T-helper 17 cell (primary cell): ENCODE data around the gene LEAP2. TPM values are rescaled to one million over a fixed set of nuclear protein-coding genes. Genes with fewer than 3 reads are reported as not detected.
"Not testable (repeated sequence)": the region's sequence is repeated elsewhere in the genome, so short reads cannot be mapped to it uniquely, and the experiment has no call there.

Source experiments
- ATAC-seq: fragments of 150-1000 bp; cut with Tn5 transposase; 2 replicates; pipeline ENCODE4 v1.10.0; 2021; ENCODE audit warnings: mild to moderate bottlenecking, moderate library complexity
- DNase-seq, 3 donors: peaks; one replicate each; pipeline versions ENCODE4 v3.0.0 to v3.0.0-alpha.2; 2020 to 2021
- H3K9me3 ChIP-seq: one replicate; pipeline ENCODE4 v1.7.0; 2013; ENCODE audit warnings: low read length, mild to moderate bottlenecking; ENCODE audit not compliant: control insufficient read depth, poor library complexity, severe bottlenecking
- H3K27ac Mint-ChIP-seq: one replicate; pipeline ENCODE4 v1.8.0; 2022; ENCODE audit warnings: mild to moderate bottlenecking, moderate library complexity, mixed read lengths
- H3K27me3 Mint-ChIP-seq: one replicate; pipeline ENCODE4 v1.8.0; 2022; ENCODE audit warnings: mixed read lengths
- H3K36me3 Mint-ChIP-seq: one replicate; pipeline ENCODE4 v1.8.0; 2022; ENCODE audit warnings: low read depth, mixed read lengths
- H3K4me1 Mint-ChIP-seq: one replicate; pipeline ENCODE4 v1.8.0; 2022; ENCODE audit warnings: mild to moderate bottlenecking, mixed read lengths
- H3K4me3 Mint-ChIP-seq: one replicate; pipeline ENCODE4 v1.8.0; 2022; ENCODE audit warnings: mild to moderate bottlenecking, moderate library complexity, mixed read lengths
- total RNA-seq, 4 donors: library from RNA in 2 of 4; stranded (reverse) in 2 of 4; gene quantifications; one replicate each; pipeline ENCODE4 v1.2.3 and lab custom pipeline; 2022 to 2026

LEAP2 gene
- total RNA-seq, 2 donors from 2014 or later = 0.47 to 1.0 TPM

DNA sequence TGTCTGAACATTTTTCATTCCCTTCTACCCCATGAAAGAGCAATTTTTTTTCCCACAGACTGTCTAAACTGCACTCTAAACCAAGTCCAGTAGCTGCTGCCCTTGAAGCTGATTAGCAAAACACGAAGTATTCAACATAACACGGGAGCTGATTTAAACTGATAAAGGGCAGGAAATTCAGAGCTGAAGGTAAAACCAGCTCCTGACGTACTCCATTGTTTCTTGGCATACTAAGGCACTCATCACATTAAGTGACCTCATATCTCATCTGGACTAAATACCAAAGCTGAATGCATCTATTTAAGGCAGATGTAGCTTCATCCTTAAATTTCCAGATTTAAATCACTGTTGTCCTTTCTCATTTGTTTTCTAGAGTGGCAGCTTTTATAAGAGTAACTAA, 19.2 kb upstream of the LEAP2 start:
- Mint-ChIP-seq H3K36me3 (peaks cover 2% of the 10 kb centered on the region), H3K27ac (no peak overlapping the region), H3K4me3 (no peak overlapping the region), H3K4me1 (peaks cover 5% of the 10 kb centered on the region), H3K27me3 (peaks cover 14% of the 10 kb centered on the region)
- no peaks in the 10 kb centered on the region for H3K9me3 ChIP-seq
- DNase-seq = no peak
- ATAC-seq = no peak

DNA sequence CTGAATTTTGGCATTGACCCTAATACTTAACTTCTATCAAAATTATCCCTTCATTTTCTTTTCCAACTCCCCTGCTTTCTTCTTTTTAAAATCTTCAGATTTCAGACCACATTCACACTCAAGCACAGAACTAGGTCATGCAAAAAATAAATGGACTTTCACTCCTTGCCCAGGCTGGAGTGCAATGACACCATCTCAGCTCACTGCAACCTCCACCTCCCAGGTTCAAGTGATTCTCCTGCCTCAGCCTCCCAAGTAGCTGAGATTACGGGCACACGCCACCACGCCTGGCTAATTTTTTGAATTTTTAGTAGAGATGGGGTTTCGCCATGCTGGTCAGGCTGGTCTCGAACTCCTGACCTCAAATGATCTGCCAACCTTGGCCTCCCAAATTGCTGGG, 18.5 kb upstream of the LEAP2 start:
- DNase-seq, H3K4me3 Mint-ChIP-seq, H3K36me3 Mint-ChIP-seq, ATAC-seq, H3K9me3 ChIP-seq, H3K27ac Mint-ChIP-seq, H3K4me1 Mint-ChIP-seq: not testable (repeated sequence)
- H3K27me3 Mint-ChIP-seq = peaks cover 14% of the 10 kb centered on the region

DNA sequence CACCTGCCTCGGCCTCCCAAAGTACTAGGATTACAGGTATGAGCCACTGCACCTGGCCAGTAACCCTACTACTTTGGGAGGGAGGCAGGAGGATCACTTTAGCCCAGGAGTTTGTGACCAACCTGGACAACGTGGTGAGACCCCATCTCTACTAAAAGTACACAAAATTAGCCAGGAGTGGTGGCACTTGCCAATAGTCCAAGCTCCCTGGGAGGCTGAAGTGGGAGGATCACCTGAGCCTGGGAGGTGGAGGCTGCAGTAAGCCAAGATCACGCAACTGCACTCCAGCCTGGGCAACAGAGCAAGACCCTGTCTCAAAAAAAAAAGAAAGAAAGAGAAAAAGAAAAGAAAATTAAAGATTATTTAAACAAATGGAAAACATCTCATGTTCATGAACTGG, 17.5 kb upstream of the LEAP2 start:
- H3K27me3 Mint-ChIP-seq = peaks cover 14% of the 10 kb centered on the region
- H3K27ac Mint-ChIP-seq = no peak overlapping the region
- H3K9me3 ChIP-seq = no peaks in the 10 kb centered on the region
- H3K4me3 Mint-ChIP-seq = no peak overlapping the region
- ATAC-seq (no peak), DNase-seq (no peak)
- peaks cover 2% of the 10 kb centered on the region for H3K36me3 Mint-ChIP-seq
- peaks cover 2% of the 10 kb centered on the region for H3K4me1 Mint-ChIP-seq

DNA sequence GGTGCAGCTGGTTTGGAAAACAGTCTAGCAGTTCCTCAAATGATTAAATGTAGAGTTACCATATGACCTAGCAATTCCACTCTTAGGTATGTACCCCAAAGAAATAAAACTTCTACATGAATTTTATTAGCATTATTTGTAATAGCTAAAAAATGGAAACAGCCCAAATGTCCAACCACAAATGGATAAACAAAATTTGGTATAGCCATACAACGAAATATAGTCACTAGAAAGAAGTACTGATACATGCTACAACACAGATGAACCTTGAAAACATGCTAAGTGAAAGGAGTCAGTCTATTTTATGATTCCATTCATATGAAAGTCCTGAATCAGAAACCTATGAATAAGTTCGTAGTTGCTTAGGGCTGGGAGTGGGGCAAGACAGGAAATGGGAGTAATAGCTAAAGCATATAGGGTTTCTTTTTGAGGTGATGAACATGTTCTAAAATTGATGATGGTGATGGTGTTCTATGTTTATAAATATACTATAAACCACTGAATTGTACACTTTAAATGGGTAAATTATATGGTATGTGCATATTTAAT, 13.5 kb upstream of the LEAP2 start:
- Mint-ChIP-seq H3K27ac (no peak overlapping the region), H3K4me3 (no peak overlapping the region), H3K36me3 (no peaks in the 10 kb centered on the region), H3K27me3 (peaks cover 18% of the 10 kb centered on the region), H3K4me1 (no peaks in the 10 kb centered on the region)
- H3K9me3 ChIP-seq = no peaks in the 10 kb centered on the region
- ATAC-seq (no peak), DNase-seq (no peak)

DNA sequence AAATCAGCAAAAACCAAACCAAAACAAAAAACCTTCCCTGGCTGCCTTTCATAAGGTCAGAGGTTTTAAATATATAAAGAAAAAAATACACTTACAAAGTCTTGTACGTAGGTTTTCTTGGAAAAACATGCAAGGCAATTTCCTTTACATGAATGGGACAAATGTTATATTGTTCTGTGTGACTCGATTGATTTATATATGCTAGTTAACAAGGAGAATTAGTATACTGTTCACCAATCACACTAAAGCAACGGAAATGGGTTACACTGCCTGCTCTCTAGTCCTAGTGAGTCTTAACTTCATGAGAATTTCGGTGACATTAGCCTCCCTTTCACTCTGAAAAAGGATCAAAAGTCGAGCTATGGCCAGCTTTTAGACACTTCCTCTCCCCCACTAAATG, 12.7 kb upstream of the LEAP2 start:
- no peaks in the 10 kb centered on the region for H3K9me3 ChIP-seq
- no peak overlapping the region for H3K4me3 Mint-ChIP-seq
- no peak for ATAC-seq
- H3K27ac Mint-ChIP-seq = no peak overlapping the region
- H3K36me3 Mint-ChIP-seq = no peaks in the 10 kb centered on the region
- peaks cover 10% of the 10 kb centered on the region for H3K27me3 Mint-ChIP-seq
- DNase-seq = no peak
- H3K4me1 Mint-ChIP-seq = no peaks in the 10 kb centered on the region

DNA sequence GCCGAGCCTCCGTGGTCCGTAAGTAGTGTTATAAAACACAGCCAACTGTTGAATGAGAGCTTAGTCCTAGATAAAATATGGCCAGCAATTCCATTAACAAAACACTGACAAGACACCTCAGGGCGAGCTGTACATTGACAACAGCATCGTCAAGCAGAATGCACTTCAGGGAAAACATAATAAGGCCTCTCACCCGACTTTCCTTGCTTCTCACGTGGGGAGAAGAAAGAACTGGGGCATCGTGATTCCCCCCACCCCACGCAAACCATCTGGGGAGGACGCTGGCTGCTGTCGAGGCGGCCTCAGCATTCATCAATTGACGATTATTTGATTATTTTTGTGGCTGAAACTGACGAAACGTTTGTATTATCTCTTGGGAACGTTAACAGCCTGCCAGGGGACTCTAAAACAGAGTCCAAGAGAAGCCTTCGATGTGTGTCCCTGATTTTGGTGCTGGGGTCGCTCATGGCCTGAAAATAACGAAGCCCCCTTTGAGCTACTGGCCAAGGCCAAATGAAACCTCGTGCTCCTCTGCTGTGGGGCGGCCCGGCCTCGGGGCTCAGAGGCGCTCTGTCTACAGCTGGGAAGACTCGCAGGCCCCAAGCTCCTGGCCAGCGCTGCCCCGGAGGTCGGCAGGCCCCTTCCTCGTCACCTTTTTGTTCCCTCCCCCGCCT, 7.7 kb upstream of the LEAP2 start:
- H3K9me3 ChIP-seq = no peaks in the 10 kb centered on the region
- H3K27me3 Mint-ChIP-seq = peaks cover 7% of the 10 kb centered on the region
- peak overlapping the region; percentile 98 for H3K27ac Mint-ChIP-seq
- no peak for ATAC-seq
- DNase-seq = no peak
- peaks cover 4% of the 10 kb centered on the region for H3K36me3 Mint-ChIP-seq
- H3K4me3 Mint-ChIP-seq = peak overlapping the region; percentile 98
- peaks cover 14% of the 10 kb centered on the region for H3K4me1 Mint-ChIP-seq

DNA sequence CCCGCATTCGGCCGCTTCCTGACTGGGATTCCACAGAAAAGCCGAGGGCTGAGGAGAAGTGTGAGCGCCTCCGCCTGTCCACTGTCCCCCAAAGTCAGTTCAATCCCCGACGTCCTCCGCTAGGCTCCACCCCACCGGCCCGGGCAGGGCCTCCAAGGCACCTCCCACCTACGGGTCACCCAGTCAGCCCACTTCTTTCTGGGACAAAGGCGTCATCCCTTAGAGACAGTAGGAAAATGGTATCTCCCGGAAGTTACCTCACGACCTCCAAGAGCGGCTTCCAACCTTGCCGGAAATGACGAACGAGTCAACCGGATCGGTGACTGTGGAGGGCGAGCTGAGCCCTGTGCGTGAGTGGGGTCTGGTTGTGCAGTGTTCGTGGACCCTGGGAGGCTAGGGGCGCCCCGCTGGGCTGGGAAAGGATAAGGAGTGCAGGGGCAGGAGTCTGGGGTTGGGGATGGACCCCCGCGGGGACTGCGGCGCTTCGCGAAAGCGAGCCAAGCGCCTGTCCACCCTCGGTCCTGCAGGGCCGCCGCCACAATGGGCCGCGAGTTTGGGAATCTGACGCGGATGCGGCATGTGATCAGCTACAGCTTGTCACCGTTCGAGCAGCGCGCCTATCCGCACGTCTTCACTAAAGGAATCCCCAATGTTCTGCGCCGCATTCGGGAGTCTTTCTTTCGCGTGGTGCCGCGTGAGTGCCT, 7.0 kb upstream of the LEAP2 start, which contains the start of the genes GDF9 and UQCRQ:
GDF9 (minus strand) TSS at position 128 of the 704 bp plus-strand sequence. CDS start 1,936 bp downstream, outside the sequence.
UQCRQ (plus strand) TSS at position 301 of the 704 bp plus-strand sequence; CDS start at position 541, 240 bp downstream.
- peaks cover 16% of the 10 kb centered on the region for H3K4me1 Mint-ChIP-seq
- peak within 1 kb of the TSS; percentile 98 for H3K27ac Mint-ChIP-seq
- peak; percentile 98 for ATAC-seq
- H3K9me3 ChIP-seq = no peaks in the 10 kb centered on the region
- peaks cover 7% of the 10 kb centered on the region for H3K27me3 Mint-ChIP-seq
- H3K4me3 Mint-ChIP-seq = peak within 1 kb of the TSS; percentile 98
- peaks cover 4% of the 10 kb centered on the region for H3K36me3 Mint-ChIP-seq
- DNase-seq = peak; percentile 77 to 84 (median 83)

DNA sequence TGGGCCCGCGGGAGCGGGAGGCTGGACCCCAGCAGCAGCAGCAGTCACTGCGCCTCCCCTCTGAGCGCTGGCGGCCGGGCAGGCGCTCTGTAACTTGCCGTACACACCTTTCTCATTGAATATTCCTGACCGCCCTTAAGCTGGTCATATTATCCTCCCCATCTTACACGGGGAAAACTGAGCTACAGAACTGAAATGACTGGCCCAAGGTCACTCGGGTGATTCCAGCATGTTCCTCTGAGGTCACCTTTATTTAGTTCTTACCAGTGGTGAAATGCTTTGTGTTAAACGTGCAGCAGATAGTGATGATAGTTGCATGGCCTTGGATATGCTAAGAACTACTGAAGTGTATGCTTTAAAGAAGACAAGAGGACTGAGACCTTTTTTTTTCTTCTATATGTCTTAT, 6.4 kb upstream of the LEAP2 start:
- DNase-seq = no peak
- ATAC-seq = no peak
- H3K4me1 Mint-ChIP-seq = peaks cover 16% of the 10 kb centered on the region
- H3K4me3 Mint-ChIP-seq = peak overlapping the region; percentile 98
- H3K9me3 ChIP-seq = no peaks in the 10 kb centered on the region
- H3K27ac Mint-ChIP-seq = peak overlapping the region; percentile 98
- H3K36me3 Mint-ChIP-seq = peaks cover 4% of the 10 kb centered on the region
- peaks cover 2% of the 10 kb centered on the region for H3K27me3 Mint-ChIP-seq

DNA sequence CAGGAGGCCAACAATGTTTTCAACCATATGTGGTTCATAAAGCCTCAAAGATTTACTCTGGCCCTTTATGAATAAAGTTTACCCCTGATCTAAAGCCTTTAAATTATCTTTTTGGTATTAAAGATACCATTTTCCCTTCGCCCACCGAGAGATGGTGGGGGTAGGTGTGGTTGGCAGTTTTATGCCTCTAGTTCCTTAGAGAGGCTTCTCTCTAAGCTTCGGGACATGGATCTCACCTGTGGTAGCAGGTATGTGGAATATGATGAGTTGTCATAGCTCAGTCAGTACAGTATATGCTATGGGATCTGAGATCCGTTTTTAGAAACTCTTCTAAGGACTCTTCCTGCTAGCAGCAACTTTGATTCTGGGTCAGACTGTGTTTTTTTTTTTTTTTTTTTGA, 4.7 kb upstream of the LEAP2 start:
- no peak overlapping the region for H3K4me3 Mint-ChIP-seq
- ATAC-seq = no peak
- no peak overlapping the region for H3K27ac Mint-ChIP-seq

DNA sequence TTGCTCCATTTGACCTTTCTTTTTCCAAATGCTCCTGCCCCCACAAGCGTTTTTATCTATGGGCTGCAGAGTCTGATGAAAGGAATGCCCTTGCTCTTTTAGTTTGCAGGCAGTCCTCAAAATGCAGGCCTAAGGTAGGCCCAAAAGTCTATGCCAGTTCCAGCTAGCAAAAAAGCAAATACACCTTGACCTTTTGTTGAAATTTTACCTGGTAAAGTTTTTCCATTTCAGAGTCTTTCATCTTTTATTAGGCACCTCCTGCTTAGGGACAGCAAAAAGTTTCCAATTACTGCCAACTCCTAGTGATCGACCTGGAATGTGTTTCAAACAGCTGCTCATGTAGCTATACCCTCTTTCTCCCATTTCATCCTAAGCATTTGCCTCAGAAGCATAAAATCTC, 2.7 kb upstream of the LEAP2 start:
- DNase-seq = no peak
- Mint-ChIP-seq H3K4me3 (no peak overlapping the region), H3K27me3 (no peaks in the 10 kb centered on the region), H3K4me1 (peaks cover 18% of the 10 kb centered on the region), H3K27ac (peak overlapping the region; percentile 68), H3K36me3 (peaks cover 4% of the 10 kb centered on the region)
- no peaks in the 10 kb centered on the region for H3K9me3 ChIP-seq
- ATAC-seq = no peak

More for the DNA sequence above, 4.7 kb upstream of the LEAP2 start:
- Mint-ChIP-seq H3K27me3 (no peaks in the 10 kb centered on the region), H3K36me3 (peaks cover 4% of the 10 kb centered on the region), H3K4me1 (peaks cover 18% of the 10 kb centered on the region)
- H3K9me3 ChIP-seq = no peaks in the 10 kb centered on the region
- no peak for DNase-seq

DNA sequence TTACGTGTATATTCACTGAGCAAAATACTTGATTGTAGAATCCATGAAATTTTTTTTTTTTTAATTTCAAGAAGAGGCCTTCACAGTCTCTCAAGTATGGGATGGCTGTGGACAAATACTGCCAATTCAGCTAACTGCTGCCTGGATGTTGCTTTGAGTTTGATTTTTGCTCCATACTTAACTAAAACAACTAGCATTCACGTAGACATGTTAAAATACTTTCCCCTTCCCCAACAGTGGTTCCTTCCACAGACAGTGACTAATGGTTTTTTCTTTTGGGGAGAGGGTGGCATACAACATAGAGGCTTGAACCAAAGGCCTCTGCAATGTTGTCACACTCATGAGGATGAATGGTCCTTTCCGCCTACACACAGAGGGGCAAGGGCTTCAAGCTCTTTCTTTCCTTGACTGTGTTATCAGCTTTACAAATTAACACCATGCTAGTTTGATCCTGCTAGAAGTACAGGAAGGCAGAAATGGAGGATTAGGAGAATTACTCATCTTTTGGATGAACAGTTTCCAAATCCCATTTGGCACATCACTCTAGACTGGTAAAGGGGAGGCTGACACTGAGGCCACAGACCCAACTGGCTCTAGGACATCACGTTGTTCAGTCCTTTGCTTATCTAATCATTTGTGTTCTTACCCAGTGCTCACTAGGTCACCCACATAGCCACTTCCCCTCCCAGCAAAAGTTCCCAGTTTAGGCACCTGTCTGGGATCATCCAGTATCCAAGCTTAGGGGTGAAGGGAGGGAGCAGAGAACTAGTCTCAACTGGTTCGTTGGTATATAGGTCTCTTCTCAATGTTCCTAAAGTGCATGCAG, 1.8 kb upstream of the LEAP2 start:
- ATAC-seq (no peak), DNase-seq (no peak)
- no peaks in the 10 kb centered on the region for H3K9me3 ChIP-seq
- no peaks in the 10 kb centered on the region for H3K36me3 Mint-ChIP-seq
- H3K4me1 Mint-ChIP-seq = peaks cover 14% of the 10 kb centered on the region
- H3K27ac Mint-ChIP-seq = peak overlapping the region; percentile 61
- H3K27me3 Mint-ChIP-seq = no peaks in the 10 kb centered on the region
- no peak overlapping the region for H3K4me3 Mint-ChIP-seq

DNA sequence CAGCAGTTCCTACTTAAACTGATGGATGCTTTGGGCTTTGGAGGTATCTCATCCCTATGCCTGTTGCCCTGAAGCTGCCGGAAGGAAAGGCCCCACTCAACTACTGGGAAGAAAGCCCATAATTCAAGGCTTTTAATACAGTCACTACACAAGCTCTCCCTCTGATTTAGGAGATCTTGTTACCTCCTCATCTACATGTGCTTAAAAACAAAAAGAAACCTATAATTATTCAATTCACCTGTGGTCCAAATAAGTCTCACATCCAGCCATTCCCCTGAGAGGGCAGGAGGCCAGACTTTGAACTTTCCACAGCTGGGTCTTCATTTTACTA, 715 bp upstream of the LEAP2 start:
- H3K27ac Mint-ChIP-seq = peak overlapping the region; percentile 61
- no peaks in the 10 kb centered on the region for H3K9me3 ChIP-seq
- H3K27me3 Mint-ChIP-seq = no peaks in the 10 kb centered on the region
- peaks cover 4% of the 10 kb centered on the region for H3K4me1 Mint-ChIP-seq
- H3K36me3 Mint-ChIP-seq = no peaks in the 10 kb centered on the region
- DNase-seq = no peak
- no peak overlapping the region for H3K4me3 Mint-ChIP-seq
- no peak for ATAC-seq

DNA sequence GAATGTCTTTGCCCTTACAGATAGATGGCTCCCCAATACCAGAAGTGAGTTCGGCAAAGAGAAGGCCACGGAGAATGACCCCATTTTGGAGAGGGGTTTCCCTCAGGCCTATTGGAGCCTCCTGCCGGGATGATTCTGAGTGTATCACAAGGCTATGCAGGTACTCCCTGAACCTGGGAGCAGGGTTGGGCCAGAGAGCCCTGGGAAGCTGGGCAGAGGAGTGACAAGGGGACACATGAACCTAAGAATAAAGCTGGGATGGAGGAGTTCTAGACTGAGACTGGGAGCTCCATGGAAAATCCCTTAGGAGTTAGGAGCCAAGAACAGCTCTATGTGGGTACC, 433 bp downstream of the LEAP2 start:
- no peaks in the 10 kb centered on the region for H3K27me3 Mint-ChIP-seq
- peak overlapping the region; percentile 61 for H3K27ac Mint-ChIP-seq
- ATAC-seq (no peak), DNase-seq (no peak)
- H3K4me3 Mint-ChIP-seq = no peak overlapping the region
- peaks cover 4% of the 10 kb centered on the region for H3K4me1 Mint-ChIP-seq
- no peaks in the 10 kb centered on the region for H3K9me3 ChIP-seq
- no peaks in the 10 kb centered on the region for H3K36me3 Mint-ChIP-seq
